Glutamatergic neuron (in vitro differentiated cells): Measurements from ENCODE around the gene IFNAR2. TPM values are rescaled to one million over a fixed set of nuclear protein-coding genes. Genes with fewer than 3 reads are reported as not detected.

ENCODE experiments used
- DNase-seq: peaks from one replicate; pipeline ENCODE4 v3.0.0; 2022
- H3K27ac Mint-ChIP-seq: one replicate; pipeline ENCODE4 v1.8.0; 2020; ENCODE audit warnings: mild to moderate bottlenecking, mixed read lengths, inconsistent platforms; ENCODE audit not compliant: unreplicated experiment
- H3K27me3 Mint-ChIP-seq: one replicate; pipeline ENCODE4 v1.8.0; 2020; ENCODE audit warnings: mild to moderate bottlenecking, moderate library complexity, mixed read lengths, inconsistent platforms; ENCODE audit not compliant: unreplicated experiment
- H3K36me3 Mint-ChIP-seq: one replicate; pipeline ENCODE4 v1.8.0; 2020; ENCODE audit warnings: mild to moderate bottlenecking, mixed read lengths, inconsistent platforms; ENCODE audit not compliant: unreplicated experiment
- H3K4me1 Mint-ChIP-seq: one replicate; pipeline ENCODE4 v1.8.0; 2020; ENCODE audit warnings: mild to moderate bottlenecking, low read depth, mixed read lengths, inconsistent platforms; ENCODE audit not compliant: unreplicated experiment
- H3K4me3 Mint-ChIP-seq: one replicate; pipeline ENCODE4 v1.8.0; 2020; ENCODE audit warnings: mild to moderate bottlenecking, mixed read lengths, inconsistent platforms; ENCODE audit not compliant: unreplicated experiment
- H3K9me3 Mint-ChIP-seq: one replicate; pipeline ENCODE4 v1.8.0; 2020; ENCODE audit warnings: mild to moderate bottlenecking, moderate library complexity, mixed read lengths, inconsistent platforms; ENCODE audit not compliant: unreplicated experiment
- total RNA-seq: library from RNA; stranded (reverse); fragmentation: NEBNext Ultra II Directional; extraction: Animal tissue kit (Norgen Biotek cat#: 25700); gene quantifications from one replicate; pipeline ENCODE4 v1.2.1, GENCODE V29; 2021; ENCODE audit not compliant: unreplicated experiment
- TF ChIP-seq, protein P1 (sequence below): fragments of 200-600 bp; sonication (generic); IDR thresholded peaks from one replicate; pipeline ENCODE4 v1.5.0; 2021; ENCODE audit not compliant: partially characterized antibody, unreplicated experiment

IFNAR2 gene
- total RNA-seq, 1 donor from 2014 or later, result 6.9 TPM

DNA sequence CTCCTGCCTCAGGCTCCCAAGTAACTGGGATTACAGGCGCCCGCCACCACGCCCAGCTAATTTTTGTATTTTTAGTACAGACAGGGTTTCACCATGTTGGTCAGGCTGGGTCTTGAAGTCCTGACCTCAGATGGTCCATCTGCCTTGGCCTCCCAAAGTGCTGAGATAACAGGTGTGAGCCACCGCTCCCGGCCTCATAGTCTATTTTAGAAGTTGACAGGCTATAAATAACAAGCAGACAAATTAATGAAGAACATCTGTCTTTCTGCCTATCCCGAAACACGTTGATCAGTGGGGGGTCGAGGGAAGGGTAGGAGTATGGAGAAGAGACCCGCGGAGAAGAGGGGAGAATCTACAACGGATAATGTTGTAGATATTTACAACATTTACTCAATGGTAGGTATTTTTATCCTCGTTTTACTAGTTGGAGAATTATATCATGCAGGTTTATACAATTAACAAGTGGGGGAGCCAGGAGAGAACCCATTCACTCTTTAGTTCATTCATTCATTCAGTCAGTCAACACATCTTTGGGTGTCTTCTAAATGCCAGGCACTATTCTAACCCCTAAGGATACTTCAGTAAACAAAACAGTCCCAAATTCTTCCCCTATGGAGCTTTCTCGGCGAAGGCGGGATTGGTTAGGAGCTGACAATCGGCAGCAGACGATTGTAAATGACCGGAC is 497 bp upstream of the IFNAR2 start:
- H3K9me3 Mint-ChIP-seq, result peaks cover 4% of the 10 kb centered on the region
- H3K27me3 Mint-ChIP-seq, result peaks cover 7% of the 10 kb centered on the region
- peak overlapping the region; percentile 79 for H3K27ac Mint-ChIP-seq
- no peak for DNase-seq
- H3K4me1 Mint-ChIP-seq, result peaks cover 5% of the 10 kb centered on the region
- H3K4me3 Mint-ChIP-seq, result peak overlapping the region; percentile 90
- TF ChIP-seq, protein P1, sequence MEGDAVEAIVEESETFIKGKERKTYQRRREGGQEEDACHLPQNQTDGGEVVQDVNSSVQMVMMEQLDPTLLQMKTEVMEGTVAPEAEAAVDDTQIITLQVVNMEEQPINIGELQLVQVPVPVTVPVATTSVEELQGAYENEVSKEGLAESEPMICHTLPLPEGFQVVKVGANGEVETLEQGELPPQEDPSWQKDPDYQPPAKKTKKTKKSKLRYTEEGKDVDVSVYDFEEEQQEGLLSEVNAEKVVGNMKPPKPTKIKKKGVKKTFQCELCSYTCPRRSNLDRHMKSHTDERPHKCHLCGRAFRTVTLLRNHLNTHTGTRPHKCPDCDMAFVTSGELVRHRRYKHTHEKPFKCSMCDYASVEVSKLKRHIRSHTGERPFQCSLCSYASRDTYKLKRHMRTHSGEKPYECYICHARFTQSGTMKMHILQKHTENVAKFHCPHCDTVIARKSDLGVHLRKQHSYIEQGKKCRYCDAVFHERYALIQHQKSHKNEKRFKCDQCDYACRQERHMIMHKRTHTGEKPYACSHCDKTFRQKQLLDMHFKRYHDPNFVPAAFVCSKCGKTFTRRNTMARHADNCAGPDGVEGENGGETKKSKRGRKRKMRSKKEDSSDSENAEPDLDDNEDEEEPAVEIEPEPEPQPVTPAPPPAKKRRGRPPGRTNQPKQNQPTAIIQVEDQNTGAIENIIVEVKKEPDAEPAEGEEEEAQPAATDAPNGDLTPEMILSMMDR, result no peak
- peaks cover 4% of the 10 kb centered on the region for H3K36me3 Mint-ChIP-seq

DNA sequence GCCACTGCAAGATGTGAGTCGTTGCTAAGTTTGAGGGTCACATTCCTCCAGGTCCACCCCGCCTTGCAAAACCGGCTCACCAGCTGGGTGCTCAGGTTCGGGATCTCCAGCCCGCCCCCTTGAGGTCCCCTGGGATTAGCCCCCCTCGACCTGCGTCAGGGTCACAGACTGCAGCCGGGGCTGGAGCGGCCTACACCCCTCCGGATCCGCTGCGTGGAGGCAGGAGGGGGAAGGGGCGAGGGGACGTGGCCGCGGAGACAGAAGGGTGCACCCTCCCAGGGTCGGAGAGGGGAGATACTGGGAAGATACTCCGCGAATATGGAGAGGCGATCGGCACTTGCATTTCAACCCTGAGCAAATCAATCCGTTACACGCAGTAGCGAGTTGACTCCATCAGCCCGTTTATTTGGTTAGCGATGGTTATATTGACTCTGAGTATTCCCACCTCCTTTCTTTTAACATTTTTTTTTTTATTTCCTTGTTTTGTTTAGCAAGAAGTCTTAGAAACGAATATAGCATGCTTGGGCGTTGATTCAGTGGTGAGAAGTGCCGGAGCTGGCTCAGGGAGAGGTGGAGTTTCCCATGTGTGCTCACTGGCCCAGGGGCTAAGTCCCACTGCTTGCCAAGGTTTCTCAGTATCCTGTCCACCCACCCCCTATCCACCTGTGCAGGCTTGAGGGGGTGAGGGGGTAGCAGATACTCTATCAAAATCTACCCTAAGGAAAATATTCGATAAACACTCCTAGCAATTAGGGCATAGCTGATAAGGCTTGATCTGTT is 997 bp downstream of the IFNAR2 start:
- peaks cover 7% of the 10 kb centered on the region for H3K27me3 Mint-ChIP-seq
- H3K4me1 Mint-ChIP-seq, result peaks cover 5% of the 10 kb centered on the region
- H3K4me3 Mint-ChIP-seq, result peak overlapping the region; percentile 88
- H3K36me3 Mint-ChIP-seq, result peaks cover 4% of the 10 kb centered on the region
- no peak overlapping the region for H3K27ac Mint-ChIP-seq
- DNase-seq, result peak; percentile 71
- TF ChIP-seq, protein P1, result no peak
- peaks cover 4% of the 10 kb centered on the region for H3K9me3 Mint-ChIP-seq

DNA sequence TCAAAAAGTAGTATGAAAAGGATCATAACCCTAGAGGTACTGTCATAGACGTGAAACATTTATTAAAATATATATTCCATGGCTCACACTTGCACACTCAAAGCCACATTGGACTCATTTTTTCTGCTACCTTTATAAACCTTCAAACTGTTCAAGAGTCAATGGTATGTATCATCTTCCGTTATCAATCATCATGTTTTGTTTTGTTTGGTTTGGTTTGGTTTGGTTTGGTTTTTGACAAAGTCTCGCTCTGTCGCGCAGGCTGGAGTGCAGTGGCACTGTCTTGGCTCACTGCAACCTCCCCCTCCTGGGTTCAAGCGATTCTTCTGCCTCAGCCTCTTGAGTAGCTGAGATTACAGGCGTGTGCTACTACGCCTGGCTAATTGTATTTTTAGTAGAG is 1.8 kb downstream of the IFNAR2 start:
- peak overlapping the region; percentile 65 for H3K4me3 Mint-ChIP-seq
- H3K9me3 Mint-ChIP-seq, result peaks cover 4% of the 10 kb centered on the region
- H3K27me3 Mint-ChIP-seq, result peaks cover 7% of the 10 kb centered on the region
- H3K36me3 Mint-ChIP-seq, result peaks cover 4% of the 10 kb centered on the region
- TF ChIP-seq, protein P1, result no peak
- DNase-seq, result no peak
- H3K4me1 Mint-ChIP-seq, result peaks cover 5% of the 10 kb centered on the region
- H3K27ac Mint-ChIP-seq, result no peak overlapping the region

DNA sequence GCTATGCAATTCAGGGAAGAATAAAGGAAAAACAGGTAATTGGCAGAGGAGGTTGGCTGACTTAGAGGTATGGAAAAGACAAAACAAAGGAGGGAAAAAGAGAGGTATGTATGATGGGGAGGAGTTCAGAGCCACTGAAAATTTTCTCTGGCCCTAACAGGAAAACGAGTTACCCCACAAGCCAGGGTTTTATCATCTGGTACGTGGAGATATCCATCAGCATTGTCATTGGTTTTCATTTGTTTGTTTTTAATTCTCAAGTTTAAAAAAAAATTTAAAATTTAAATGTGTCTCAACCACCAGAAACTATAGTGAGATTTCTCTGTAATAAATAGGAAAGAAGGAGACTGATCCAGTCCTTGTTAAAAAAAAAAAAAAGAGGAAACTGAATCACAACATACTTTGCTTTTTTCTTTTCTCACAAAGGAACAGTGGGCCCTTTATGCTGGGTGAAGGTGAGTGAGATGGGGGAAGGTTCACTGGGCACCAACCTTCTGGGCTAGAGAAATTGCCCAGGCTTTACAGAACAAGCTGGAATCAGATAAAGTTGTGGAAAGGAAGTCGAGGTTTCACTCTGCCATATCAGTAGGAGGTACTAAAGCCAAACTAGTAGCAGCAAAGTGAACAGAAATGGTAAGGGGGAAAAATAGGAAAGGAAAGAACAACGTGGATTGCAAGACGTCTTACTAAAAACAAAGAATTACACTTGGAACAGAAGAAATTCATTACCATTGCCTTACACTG is 2.7 kb downstream of the IFNAR2 start:
- peaks cover 4% of the 10 kb centered on the region for H3K36me3 Mint-ChIP-seq
- peaks cover 7% of the 10 kb centered on the region for H3K27me3 Mint-ChIP-seq
- no peak for DNase-seq
- H3K4me3 Mint-ChIP-seq, result no peak overlapping the region
- H3K9me3 Mint-ChIP-seq, result peaks cover 4% of the 10 kb centered on the region
- no peak overlapping the region for H3K27ac Mint-ChIP-seq
- H3K4me1 Mint-ChIP-seq, result peaks cover 5% of the 10 kb centered on the region
- TF ChIP-seq, protein P1, result no peak
